ENCODE data around the gene CBX2.

CBX2 gene

GRCh38 chr17:79789943-79790804 lies 12.2 kb downstream of the CBX2 start:
- peak; percentile 76 for DNase-seq

GRCh38 chr17:79790805-79791734 lies 13.1 kb downstream of the CBX2 start:
- DNase-seq = peak; percentile 57

- no peak for DNase-seq
Observed at GRCh38 chr17:79791735-79792161, 13.8 kb downstream of the CBX2 start.

DNA sequence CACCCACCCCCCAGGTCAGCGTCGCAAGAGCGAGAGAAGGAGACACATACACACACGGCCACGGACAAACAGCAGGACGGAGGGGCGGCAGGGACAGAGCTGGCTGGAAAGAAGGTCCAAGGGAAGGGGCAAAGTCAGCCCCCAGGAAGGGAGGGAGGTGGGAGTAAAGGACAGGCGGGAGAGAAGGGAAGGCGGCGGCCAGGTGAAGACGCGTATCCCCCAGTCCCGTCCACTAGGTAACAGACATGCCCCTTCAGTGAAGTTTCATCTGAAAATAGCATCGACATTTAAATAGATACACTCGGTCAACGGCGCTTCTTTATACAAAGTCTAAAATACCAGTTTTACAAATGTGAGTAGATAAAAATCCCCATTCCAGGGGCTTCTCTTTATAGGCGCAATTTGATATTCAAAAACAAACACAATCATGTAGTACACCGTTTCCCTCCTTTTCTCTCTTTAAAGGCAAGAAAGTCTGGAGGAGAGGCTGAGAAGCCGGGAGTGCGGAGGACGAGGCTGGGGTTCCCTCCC lies 14.5 kb downstream of the CBX2 start:
- DNase-seq = no peak

- DNase-seq = peak; percentile 79
Observed at GRCh38 chr17:79792984-79793923, 15.3 kb downstream of the CBX2 start.

DNA sequence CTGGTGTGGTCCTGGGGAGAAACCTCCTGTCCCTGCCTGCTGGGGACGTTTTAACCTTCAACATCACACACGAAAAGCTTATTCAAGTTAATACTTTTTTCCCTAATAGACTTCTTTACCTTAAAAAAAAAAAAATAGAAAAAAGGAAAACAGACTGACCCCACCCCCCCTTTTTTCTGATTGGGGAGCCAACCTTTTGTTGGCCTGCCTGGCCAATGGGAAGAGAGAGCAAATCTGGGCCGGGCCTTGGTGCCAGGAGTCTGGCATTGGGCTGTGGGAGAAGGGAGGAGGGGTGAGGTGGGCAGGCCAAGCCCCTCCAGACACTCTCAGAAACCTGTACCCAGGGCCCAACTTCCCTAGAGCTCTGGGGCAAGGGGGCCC lies 16.0 kb downstream of the CBX2 start:
- DNase-seq = peak; percentile 91

GRCh38 chr17:79794659-79795511 lies 16.9 kb downstream of the CBX2 start:
- peak; percentile 60 for DNase-seq

- peak; percentile 55 for DNase-seq
Observed at GRCh38 chr17:79795795-79796443, 18.0 kb downstream of the CBX2 start.

GRCh38 chr17:79796444-79796762 lies 18.5 kb downstream of the CBX2 start:
- DNase-seq = no peak

GRCh38 chr17:79796763-79797491 lies 19.0 kb downstream of the CBX2 start, which contains the start of gene CBX8:
Gene CBX8 (minus strand): TSS chr17:79797077. CDS start chr17:79796998, 79 bp downstream.
- DNase-seq = peak; percentile 100

DNA sequence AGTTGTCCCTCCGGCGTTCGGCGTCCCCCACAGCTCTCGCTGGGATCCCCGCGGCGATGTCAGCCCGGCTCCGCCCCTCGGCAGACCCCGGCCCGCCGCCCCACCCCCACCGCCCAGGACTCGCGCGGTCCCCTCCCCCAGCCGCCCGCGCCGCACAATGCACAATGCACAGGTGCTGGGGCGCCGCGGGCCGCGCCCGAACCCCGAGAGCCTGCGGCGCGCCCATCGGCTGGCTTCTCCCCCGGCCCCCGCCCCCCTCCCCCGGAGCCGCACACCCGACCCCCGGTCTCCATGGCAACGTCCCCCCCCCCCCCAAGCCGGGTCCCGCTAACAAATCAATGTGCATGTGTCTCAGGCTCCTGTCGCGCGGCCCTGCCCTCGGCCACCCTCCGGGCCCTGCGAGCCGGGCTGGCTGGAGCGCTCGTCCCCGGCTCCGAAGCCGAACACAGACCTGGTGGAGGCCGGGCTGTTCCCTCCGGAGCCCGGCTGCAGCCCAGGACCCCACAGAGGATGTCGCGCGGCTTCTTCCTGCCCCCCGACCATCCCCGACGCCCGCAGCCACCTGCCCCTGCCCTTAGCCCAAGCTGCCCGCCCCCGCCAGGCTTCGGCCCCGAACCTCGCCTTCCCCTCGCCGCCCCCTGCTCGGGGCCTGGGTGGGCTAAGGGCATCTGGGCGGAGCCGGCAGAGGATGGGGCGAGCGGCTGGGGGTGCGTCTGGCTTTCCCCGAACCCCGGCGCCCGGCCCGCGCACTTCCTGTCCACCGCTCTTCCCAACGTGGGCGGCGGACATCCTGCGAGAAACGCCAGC lies 19.7 kb downstream of the CBX2 start:
- peak; percentile 77 for DNase-seq

DNA sequence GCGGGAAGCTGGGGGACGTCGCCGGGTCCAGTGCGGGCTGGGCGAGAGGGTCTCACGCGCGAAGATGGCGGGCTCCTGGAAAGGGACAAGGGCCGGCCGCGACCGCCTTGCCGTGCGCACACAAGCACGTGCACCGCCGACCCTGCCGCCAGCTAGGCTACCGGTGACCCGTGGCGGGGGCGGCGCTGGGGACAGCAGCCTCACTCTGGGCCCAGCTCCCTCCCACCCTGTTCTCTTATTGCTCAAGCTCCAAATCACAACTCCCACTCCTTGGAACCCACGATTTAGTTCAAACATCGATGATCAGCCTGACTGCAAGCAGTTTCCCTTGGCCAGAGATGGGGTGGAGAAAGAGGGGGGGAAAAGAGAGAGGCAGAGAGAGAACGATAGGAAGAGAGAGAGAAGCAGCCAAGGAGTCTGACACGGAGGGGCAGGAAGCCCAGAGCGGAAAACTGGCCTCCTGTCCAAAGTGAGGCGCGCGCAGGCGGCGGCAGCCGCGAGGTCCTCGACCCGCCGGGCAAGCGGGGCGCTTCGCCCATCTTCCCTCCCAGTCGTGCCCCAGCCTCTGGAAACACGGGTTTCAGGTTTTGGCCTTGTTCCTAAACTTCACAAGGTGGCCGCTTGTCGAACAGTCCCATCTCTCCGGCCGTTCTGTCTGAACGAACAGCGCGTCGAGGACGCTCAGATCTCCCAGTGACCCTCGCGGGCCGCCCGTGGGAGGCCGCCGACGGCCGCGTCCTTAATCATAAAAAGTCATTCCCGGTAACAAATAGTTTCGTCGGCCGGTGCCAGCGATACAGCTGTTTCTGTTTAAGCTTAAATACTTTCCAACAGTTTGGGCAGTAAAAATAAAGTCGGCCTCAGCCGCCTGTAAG lies 20.6 kb downstream of the CBX2 start:
- DNase-seq = peak; percentile 69

GRCh38 chr17:79799174-79799537 lies 21.2 kb downstream of the CBX2 start:
- no peak for DNase-seq

GRCh38 chr17:79799538-79800324 lies 21.8 kb downstream of the CBX2 start:
- no peak for DNase-seq

DNA sequence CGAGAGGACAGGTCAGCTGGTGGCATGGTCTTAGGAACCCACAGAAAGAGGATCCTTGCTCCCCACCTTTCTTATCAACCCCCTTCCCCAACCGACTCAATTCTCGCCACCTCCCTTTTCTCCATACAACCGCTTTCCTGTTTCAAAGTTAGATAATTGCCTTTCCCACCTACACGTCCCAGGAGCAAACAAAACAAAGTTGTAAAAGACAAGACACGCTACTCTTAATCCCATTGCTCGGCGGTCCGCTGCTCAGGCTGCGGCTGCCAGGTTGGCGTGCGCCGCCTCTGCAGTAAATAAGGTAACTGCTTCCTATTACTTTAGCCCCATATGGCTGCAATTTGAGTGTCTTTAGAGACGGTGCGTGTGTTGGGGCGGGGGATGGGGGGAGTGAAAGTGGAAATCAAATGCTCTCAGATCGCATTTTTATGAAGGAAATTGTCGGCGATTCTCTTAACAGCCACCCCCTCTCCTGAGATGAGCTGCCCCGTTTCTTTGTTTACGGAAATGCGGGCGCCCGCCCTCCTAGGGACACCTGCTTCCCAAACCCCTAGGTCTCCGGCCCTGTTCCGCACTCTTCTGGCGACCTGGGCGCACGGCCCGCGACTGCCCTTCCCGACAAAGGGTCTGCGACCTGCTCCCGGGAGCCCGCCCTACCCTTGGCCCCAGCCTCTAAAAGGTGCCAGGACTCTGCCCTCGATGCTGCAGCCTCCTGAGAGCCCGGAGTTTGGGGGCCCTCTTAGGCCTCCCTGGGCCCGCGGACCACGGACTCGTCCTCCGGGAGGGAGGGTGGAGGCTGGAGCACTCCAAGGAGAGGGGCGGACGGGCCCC lies 22.6 kb downstream of the CBX2 start:
- peak; percentile 77 for DNase-seq

Data from islet precursor cell (in vitro differentiated cells).